DOHH2 (cell line): ENCODE results near the gene NFIX.

Experiments
- EZH2phosphoT487 ChIP-seq: fragments of 200-600 bp; sonication (generic); IDR thresholded peaks from 2 replicates; pipeline ENCODE4 v1.6.1; 2017; ENCODE audit warnings: borderline replicate concordance, mild to moderate bottlenecking, antibody characterized with exemption, low read length, moderate library complexity, mixed read lengths
- TF ChIP-seq, protein P1 (sequence below): fragments of 200-600 bp; sonication (generic); IDR thresholded peaks from one replicate; pipeline ENCODE4 v1.5.1; 2014; ENCODE audit warnings: antibody characterized with exemption, mild to moderate bottlenecking, low read depth, low read length; ENCODE audit not compliant: poor library complexity, severe bottlenecking

DNA sequence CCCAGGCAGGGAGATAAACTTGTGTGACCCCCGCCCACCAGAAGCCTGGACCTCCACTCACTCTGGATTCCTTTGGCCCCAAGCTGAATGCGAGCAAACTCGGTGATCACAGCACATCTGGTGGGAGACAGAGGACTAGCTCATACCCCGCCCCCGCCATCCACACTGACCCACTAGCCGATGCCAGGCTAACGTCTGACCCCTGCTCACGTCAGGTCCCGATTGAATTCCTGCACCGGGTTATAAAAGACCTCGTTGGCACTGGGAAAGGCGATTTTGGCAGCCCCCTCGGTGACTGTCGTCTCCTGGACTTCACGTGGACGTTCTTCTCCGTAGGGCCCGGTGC is 120.6 kb downstream of the NFIX start:
- TF ChIP-seq, protein P1, sequence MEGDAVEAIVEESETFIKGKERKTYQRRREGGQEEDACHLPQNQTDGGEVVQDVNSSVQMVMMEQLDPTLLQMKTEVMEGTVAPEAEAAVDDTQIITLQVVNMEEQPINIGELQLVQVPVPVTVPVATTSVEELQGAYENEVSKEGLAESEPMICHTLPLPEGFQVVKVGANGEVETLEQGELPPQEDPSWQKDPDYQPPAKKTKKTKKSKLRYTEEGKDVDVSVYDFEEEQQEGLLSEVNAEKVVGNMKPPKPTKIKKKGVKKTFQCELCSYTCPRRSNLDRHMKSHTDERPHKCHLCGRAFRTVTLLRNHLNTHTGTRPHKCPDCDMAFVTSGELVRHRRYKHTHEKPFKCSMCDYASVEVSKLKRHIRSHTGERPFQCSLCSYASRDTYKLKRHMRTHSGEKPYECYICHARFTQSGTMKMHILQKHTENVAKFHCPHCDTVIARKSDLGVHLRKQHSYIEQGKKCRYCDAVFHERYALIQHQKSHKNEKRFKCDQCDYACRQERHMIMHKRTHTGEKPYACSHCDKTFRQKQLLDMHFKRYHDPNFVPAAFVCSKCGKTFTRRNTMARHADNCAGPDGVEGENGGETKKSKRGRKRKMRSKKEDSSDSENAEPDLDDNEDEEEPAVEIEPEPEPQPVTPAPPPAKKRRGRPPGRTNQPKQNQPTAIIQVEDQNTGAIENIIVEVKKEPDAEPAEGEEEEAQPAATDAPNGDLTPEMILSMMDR, result no peak
- TF ChIP-seq EZH2phosphoT487, result no peak
